ENCODE data around the gene ACSL6.

ACSL6 gene

DNA sequence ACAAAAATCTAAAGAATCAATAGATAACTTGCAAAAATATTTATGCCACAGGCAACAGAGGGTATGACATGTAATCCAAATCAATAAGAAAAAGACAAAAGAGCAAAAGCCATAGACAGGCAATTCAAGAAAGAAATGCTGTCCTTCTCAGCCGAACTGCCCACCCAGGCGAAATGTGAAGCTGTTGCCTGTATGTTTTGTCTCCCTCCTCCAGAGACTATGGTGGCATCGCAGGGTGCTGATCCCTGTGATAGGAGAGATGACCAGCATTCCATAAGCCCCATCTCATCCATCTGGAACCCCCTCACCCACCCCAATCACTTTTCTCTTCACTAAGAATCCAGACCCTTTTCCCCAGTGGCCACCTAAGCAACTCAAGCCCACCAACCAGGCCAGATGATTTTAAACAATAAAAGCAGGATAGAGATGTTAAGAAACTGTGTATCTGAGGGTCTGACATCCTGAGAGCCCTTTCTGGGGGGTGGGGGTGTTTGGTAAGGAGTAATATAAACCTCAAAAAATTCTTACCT is 5.3 kb upstream of the ACSL6 start:
- no peak for DNase-seq

DNA sequence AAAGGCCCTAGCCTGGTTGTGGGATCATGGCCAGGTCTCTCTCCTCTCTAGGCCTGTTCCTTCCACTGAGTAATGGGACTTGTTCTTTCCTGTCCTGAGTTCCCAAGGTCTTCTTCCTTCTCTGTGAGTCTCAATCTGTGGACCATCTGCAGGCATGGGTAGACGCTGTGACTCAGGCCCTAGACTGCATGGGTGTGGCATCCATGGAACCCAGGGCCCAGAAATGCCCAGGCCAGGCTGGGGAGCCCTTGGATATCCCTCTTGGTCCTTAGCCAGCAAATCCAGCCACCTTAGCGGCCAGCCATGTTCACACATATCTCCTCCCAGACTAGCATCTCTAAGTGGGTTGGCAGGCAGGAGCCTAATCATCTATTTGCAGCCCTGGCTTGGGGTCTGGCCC is 2.3 kb upstream of the ACSL6 start:
- no peak for DNase-seq

- no peak for DNase-seq
Observed at GRCh38 chr5:132013006-132013689, 1.7 kb upstream of the ACSL6 start.

- peak; percentile 11 for DNase-seq
Observed at GRCh38 chr5:132012371-132013005, 1.0 kb upstream of the ACSL6 start.

DNA sequence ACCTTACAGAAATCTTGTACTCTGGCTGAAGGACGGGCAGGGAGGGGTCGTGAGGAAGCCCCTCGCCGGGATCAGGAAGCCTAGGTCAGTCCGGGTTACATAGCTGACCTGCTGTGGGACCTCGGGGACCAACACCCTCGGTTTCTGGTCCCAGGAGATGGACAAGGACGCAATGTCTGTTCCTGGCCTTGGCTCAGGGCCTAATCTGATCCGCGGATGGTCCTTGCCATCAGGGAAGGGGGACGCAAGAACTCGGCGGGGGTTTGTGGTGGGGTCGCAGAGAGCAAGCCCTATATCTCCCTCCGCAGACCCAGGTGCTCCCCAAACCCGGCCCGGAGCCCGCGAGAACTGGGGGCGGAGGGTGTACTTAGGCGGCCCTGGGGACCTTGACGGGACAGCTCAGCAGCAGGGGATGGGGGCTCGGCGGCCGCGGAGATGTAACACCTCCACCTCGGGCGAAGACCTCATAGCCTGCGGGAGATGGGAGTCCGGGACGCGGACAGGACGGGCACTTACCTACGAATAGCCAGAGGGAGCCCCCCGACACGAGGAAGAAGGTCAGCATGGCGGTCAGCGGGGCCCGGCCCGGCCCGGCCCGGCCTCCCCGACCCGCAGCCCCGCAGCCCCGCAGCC is 353 bp downstream of the ACSL6 start:
- no peak for DNase-seq

- no peak for DNase-seq
Observed at GRCh38 chr5:132010645-132010988, 841 bp downstream of the ACSL6 start.

DNA sequence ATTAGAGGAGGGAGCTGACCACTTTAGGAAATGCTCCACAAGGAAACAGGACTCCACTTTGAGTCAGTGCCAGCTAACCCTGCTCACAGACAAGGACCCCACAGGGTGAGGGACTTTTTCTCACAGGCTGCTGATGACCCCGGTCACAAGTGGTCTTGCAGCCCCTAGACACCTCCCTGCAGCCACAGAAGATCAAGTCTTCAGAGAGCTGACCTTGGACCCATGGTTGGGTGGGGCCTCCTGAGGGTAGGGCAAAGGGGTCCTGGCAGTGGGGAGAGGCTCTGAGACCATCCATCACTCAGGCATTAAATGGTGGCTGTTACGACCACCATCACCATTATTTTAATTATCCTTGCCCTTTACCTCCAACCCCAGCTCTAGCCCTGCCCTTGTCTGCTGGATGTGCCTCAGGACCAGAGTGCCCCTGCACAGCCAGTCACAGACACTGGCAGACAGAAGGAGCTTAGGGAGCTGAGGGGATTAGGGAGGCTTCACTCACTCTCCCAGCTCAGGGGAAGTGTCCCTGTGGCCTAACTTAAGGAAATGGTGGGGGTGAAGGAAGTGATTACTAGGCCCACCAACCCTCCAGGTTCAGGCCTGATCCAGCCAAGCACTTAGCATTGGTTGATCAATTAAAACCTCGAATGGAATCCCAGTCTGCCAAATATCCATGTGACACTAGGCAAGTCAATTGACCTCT is 1.6 kb downstream of the ACSL6 start:
- DNase-seq: no peak

DNA sequence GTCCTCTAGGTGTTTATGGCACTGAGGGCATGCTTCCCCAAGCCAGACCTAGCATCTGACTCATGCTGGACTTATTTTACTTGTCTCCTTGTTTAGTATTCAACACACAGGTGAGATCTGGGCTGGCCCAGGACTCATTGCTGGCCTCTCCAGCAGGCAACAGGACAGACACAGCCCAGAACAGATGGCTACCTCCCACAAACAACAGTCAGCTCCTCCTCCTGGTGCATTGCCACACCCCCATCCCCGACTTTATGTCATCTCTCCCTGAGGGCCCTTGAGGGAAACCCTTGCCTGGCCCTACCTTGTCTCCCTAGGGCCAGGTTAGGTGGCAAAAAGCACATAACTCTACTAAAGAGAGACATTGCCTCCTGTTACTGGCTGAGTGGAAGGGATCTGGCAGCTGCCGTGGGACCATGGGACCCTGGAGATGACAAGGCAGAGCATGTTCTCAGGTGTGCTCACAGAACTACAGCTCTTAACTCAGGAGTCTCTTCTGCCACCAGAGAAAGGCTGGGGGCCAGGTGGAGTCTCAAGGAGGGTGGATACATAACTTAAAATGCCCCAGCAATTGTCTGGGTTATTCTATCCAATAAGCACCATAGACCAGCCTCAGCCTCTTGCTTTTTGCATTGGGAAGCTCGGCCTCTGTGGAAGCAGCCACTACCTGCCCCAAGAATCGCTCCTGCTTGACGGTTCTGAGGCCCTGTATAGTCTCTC is 2.3 kb downstream of the ACSL6 start:
- DNase-seq: no peak

DNA sequence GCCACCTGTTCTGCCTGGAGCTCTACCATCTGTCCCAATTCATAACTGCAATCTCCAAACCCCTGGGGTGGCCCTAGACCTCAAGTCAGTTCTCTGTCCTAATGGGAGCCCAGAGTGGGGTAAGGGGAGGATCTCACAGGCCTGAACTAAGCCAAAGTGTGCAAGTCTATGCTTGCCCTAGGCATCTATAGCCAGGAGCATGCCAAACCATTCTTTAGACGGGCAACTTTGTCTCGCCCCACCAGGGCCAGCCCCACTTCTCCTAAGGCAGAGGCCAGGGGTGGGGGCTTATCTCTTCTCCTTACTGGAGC is 3.3 kb downstream of the ACSL6 start:
- DNase-seq: no peak

- DNase-seq: peak; percentile 61
Observed at GRCh38 chr5:132007399-132008162, 3.9 kb downstream of the ACSL6 start.

DNA sequence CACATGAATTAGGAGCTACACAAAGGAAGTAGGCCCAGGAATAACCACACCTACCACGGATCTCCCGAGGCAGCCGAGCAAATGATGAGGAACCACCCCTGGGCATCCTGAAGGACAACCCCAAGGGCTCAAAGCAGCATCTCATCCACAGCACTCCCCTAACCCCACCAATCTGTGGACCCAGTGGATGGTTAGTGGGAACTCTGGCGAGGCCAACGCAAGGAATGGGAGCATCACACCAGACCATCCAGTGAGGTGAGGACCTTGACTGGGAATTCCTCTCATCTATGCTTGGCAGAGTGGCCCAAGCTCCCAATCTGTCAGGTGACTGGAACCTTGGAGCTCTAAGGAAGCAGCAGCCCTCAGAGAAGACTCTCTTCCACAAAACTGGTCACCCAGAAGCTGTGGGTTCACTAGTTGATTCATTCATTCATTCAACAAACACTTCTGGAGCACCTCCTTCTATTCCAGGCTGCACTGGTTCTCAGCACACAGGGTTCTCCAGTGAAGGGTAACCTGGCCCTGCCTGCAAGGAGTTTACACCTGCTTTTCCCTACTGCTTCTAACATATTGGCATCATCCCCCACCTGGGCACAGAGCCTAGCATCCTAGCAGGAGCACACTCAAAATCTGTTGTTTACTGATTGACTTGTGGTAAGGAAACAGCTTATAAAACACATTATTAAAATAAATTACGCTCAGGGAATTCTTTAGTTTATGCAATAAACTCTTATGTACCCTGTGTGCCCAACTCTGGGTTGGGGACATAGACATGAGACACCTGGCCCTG is 4.9 kb downstream of the ACSL6 start:
- no peak for DNase-seq

DNA sequence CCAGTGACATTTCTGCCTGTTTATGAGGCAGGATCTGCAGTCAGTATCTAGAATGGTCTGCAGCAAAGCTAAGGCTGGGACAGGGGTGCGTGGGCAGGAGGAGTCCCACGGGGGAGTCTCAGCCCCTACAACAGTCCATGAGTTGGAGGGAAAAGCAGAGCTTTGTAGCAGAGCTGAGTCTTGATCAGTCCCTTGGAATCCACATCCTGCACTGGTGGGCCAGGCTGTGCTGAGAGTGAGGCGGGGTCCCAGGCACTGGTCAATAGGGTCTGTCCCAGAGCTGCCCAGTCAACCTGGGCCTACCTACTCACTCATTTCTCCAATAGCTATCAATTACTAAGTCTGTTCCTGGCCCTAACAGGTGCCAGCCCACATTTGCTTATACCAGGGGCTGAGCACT is 5.9 kb downstream of the ACSL6 start:
- no peak for DNase-seq

- DNase-seq: no peak
Observed at GRCh38 chr5:132003982-132004381, 7.5 kb downstream of the ACSL6 start.

DNA sequence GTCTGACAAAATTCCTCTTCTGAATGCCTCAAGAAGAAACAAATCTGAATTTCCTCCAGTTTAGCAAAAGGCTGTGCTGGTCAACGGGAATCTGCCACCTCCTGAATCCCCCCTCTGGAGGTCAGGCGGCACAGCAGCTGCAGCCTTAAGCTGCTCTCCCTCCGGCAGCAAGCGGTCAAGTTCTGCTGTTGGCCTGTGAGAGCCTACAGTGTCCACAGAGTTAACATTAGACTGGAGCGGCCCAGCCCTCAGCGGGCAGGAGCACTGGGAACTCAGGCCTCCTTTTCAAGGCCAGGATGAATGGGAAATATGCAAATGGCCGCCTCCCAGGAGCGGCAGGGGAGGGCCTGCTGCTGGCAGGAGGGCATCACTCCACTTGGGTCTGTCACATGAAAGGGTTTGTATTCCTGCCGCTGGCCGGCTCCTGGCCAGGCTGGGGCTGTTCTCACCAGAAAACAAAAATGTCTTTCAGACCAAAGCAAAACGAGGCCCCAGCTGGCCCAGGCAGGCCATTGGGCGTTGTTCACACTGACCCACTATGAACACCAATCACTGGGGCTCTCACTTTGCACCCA is 8.2 kb downstream of the ACSL6 start:
- no peak for DNase-seq

GRCh38 chr5:132002757-132003156 is 8.7 kb downstream of the ACSL6 start:
- DNase-seq: peak; percentile 21

GRCh38 chr5:132001647-132002561 is 9.6 kb downstream of the ACSL6 start:
- no peak for DNase-seq

GRCh38 chr5:132000677-132001453 is 10.6 kb downstream of the ACSL6 start:
- DNase-seq: peak; percentile 69

DNA sequence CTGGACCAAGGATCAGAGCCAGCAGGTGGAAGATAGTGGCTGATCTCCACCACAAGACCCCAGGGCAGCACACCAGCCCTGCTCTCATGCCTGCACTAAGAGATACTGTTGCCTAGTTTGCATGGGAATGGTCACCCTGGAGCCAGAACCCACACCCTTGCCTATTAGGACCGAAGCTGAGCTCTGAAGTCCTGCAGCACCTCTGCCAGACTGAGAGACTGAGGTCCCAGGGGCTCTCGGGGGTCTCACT is 11.3 kb downstream of the ACSL6 start:
- no peak for DNase-seq

GRCh38 chr5:131999441-132000240 is 11.8 kb downstream of the ACSL6 start:
- no peak for DNase-seq

All from GDM1 (cell line).